GM19193 (cell line): ENCODE data around the gene JAK2.

Experiments used
- POLR2A ChIP-seq: IDR thresholded peaks from 4 replicates; pipeline ENCODE4 v1.6.1; 2011; ENCODE audit not compliant: insufficient read depth, insufficient read length; ENCODE audit errors: extremely low read depth

JAK2 gene

DNA sequence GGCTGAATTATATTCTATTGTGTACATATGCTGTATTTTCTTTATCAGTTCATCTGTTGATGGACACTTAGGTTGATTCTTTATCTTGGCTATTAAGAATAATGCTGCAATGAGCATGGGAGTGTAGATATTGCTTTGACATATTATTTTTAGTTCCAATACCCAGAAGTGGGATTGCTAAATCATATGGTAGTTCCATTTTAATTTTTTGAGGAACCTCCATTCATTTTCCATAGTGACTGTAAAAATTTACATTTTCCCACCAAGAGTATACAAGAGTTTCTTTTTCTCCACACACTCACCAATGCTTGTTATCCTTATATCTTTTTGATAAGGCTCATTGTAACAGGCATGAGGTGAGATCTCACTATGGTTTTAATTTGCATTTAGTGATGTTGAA lies 19.4 kb downstream of the JAK2 start:
- TF ChIP-seq POLR2A, result no peak

DNA sequence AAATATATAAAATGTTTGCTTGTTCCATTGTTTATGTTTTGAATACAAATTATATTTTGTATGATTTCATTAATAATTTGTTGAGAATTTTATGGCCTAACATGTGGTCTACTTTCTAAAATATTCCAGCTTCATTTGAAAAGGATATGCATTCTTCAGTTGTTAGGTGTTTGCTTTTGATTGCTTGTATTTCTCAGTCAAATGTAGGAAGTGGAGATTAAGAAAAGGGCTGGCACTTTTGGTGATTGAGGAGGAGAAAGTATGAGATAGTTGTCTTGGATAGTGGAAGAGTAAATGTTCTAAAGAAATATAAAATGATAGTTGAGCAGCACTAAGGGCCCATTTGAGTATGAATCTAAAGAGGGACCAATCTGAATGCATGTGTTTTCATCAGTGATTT lies 23.1 kb downstream of the JAK2 start:
- no peak for TF ChIP-seq POLR2A

DNA sequence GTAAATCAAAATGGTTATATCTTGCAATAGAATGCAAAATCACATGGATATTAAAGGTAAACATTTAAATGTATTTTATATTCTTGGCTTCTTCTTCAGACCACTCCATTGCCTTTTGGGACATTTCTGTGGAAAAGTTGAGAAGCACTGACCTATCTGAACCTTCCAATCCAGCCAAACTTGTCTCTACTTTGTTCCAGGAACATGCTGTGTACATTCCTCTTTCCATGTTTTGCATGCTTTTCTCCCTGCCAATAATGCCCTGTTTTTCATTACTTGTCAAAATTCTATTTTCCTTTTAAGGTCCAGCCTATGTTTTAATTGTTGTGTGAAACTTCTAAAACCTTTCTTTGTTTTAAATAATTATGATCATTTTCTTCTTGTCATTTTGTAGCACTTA lies 28.3 kb downstream of the JAK2 start:
- no peak for TF ChIP-seq POLR2A

DNA sequence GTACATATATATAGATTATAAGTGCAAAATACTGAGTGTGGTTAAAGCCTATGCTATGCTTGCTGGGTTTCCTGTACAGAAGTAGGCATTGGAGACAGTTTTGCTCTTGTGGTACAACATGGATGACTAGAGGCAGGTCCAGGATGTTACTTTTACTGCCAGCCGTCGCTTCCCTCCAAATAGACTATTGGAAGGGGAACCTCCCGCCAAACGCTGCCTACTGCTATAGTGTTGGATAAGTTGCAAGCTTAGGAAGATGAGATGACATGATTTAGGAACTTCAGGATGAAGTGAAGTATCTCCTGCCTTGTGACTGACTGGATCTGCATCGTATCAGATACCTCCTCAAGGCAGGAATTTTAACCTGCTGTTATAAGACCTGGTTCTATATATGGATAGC lies 30.9 kb downstream of the JAK2 start:
- no peak for TF ChIP-seq POLR2A

DNA sequence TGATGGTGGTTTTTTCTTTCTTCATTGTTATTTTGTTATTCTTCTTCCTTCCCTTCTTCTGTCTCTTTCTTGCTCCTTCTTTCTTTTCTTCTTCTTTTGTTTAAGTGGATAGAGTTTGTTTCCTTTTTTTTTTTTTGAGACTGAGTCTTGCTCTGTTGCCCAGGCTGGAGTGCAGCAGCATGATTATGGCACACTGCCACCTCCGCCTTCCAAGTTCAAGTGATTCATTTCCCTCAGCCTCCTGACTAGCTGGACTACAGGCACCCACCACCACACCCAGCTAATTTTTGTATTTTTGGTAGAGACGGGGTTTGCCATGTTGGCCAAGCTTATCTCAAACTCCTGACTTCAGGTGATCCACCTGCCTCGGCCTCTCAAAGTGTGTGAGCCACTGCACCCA lies 40.3 kb downstream of the JAK2 start:
- no peak for TF ChIP-seq POLR2A

DNA sequence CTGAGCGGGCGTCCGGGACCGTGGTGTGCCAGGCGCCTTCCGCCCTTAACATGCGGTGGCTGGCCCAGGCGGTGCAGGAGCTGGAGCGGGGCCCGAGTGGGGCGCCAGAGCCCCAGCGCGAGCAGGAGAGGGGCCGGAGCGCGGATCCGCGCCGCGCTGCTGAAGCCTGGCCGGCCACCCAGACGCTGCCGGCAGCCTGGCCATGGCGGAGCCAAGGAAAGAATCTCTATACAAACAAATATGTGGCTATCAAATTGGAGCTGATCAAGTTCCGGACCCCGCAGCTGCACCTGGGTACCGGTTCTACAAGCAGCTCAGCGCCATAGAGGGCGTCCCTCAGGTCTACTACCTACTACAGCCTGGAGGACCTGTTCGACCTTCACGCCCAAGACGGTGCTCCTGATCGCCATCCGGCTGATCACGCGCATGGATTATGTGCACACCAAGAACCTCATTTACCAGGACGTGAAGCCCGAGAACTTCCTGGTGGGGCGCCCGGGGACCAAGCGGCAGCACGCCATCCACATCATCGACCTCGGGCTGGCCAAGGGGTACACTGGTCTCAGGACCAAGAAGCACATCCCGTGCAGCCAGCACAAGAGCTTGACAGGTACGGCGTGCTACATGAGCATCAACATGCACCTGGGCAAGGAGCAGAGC lies 55.8 kb downstream of the JAK2 start:
- no peak for TF ChIP-seq POLR2A

DNA sequence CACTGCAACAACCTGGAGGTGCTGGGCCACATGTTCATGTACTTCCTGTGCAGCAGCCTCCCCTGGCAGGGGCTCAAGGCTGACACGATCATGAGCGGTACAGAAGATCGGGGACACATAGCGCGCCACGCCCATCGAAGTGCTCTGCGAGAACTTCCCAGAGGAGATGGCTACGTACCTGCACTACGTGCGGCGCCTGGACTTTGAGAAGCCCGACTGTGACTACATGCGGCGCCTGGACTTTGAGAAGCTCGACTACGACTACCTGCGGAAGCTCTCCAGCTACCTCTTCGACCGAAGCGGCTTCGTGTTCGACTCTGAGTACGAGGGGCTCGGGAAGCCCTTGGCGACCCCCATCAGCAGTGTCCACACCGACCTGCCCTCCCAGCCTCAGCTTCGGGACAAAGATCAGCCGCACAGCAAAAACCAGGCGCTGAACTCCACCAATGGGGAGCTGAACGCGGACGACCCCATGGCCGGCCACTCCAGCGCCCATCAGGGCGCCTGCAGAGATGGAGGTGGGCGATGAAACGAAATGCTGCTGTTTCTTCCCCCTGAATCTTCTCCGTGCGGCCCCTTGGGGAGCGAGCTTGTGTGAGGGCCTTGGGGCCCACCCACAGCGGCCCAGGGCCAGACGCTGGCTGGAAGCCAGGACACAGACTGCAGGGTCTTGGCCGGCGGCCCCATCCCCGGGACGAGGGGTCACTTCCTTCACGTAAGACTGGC lies 56.5 kb downstream of the JAK2 start:
- TF ChIP-seq POLR2A, result no peak

DNA sequence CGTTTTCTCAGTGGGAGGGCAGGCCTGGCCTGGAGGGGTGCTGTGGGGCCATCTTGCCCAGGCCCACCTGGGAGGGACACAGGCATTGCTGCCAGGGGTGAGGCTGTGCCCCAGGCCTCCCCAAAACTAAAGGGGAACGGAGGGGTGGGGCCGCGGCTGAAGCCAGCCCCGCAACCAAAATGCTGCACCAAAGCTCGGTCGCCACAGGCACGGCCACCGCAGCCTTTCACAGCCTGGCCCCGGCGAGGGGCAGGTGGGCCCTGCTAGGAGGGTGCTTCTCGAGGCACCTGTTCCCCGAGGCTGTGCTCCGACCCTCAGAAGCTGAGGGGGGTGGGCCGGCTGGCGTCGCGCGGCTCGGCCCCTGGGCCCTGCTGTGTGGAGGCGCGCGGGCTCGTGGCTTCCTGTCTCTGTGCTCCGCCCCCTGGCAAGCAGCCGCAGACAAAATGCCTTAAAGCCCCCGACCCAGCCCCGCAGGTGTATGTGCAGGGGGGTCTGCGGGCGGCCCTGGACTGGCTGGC lies 57.6 kb downstream of the JAK2 start:
- TF ChIP-seq POLR2A, result no peak

DNA sequence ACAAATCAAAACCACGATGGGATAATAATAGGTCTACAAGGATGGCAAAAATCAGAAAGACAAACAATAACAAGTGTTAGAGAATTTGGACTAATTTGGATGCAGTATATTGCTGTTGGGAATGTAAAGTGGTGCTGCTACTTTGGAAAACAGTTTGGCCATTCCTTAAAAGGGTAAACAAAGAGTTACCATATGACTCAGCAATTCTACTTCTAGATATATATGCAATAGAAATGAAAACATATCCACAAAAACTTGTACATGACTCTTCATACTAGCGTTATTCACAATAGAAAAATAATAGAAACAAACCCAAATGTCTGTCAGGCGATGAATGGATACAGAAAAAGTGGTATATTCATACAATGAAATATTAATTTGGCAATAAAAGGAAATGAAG lies 58.3 kb downstream of the JAK2 start:
- TF ChIP-seq POLR2A, result no peak

DNA sequence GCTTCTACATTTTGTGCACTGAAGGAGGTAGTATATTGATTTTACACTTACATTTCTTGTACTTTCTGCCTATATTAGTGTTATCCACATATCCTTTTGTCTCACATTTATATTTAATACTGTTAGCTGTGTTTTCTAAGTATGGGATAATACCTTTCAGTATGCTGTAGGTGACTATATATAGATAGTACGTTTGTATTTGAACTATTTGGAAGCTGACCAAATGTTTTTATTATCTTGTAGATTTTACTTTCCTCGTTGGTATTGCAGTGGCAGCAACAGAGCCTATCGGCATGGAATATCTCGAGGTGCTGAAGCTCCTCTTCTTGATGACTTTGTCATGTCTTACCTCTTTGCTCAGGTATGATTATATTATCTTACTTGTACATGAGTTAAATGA lies 59.1 kb downstream of the JAK2 start:
- TF ChIP-seq POLR2A, result no peak

DNA sequence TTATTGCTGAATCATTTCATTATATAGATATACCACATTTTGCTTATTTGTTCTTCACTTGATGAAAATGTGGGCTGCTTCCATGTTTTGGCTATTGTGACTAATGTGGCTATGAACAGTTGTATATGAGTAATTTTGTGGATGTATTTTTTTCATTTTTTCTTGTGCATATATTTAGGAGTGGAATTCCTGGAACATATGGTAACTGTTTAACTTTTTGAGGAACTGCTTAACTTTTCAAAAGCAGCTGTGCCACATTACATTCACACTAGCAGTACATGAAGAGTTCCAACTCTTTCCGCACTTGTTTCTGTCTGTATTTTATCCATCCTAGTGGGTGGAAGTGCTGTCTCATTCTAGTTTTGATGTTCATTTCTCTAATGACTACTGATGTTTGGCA lies 67.8 kb downstream of the JAK2 start:
- no peak for TF ChIP-seq POLR2A

DNA sequence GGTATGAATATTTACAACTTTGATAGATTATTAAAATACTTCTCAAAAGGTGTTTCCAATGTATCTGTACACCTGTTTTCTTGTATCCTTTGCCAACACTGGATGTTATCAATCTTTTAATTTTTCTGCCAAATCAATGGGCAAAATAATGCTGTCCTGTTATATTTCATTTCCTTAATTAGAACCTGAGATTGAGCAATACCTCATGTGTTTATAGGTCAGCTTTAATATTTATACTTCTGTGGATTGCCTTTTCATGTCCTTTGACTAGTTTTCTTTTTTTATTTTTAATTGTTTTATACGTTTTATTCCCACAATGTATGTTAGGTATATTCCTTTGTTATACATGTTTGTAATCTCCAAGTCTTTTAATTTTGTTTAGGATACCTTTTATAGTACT lies 77.6 kb downstream of the JAK2 start:
- TF ChIP-seq POLR2A, result no peak

DNA sequence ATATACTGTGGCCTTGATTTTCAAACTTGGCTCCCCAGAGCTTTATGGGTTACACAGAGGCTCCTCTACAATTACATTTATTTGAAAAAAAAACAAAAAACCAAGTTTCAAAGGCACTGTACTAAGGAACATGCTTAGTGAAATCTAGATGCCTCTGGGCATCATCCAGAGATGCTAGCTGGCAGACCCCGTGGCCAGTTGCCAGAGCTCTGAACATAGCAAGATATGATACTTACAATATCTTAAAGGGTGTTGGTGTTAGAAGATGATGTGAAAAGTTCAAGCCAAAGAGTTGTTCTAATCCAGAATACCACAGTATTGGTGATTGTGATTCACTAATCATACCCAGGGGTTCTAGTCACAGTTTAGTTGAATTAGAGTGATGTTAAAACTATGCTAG lies 87.8 kb downstream of the JAK2 start:
- TF ChIP-seq POLR2A, result no peak

DNA sequence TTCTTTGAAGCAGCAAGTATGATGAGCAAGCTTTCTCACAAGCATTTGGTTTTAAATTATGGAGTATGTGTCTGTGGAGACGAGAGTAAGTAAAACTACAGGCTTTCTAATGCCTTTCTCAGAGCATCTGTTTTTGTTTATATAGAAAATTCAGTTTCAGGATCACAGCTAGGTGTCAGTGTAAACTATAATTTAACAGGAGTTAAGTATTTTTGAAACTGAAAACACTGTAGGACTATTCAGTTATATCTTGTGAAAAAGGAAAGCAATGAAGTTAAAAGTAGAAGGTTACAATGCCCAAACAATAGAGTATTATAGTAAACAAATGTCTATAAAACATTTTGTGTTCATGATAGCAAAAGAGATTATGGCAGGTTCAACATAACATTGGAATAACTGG lies 88.6 kb downstream of the JAK2 start:
- no peak for TF ChIP-seq POLR2A

DNA sequence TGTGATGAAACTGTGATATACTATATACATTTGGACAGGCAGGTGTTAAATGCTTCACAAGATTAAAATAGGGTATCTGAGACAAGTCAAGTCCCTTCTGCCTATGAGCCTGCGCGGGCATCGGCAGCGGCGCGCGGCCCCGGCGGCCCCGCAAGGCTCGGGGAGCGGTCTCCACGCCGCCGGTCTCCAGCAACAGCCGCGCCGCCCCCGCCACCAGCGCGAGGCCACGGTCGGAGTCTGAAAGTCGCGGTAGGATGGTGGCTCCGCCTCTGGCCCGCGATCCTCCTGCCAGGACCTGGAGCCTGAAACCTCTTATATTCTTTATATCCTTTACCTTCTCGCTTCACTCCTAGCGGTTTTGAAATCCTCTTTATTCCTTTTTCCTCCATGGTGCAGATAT lies 100.9 kb downstream of the JAK2 start:
- TF ChIP-seq POLR2A, result no peak

DNA sequence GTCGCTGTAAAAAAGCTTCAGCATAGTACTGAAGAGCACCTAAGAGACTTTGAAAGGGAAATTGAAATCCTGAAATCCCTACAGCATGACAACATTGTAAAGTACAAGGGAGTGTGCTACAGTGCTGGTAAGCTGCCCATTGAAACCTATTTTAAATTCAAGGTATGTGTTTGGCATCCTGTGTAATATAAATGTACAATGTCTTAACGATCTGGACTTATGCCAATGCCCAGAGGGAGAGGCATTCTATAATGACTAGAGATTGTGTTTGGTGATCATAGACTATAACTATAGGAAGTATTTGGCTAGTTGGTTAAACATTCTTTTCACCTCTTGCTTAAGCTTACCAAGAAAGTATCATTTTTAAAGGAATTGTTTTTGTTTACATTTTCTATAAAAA lies 104.7 kb downstream of the JAK2 start:
- no peak for TF ChIP-seq POLR2A
